ENCODE results near the gene C20orf204.

Gene C20orf204

GRCh38 chr20:64068386-64069208 is 32.6 kb downstream of the C20orf204 start:
- WGBS, 2 experiments (ENCODE audit: insufficient coverage in 2 of 2): 80 to 83% methylated on average over 8 to 12 of the region's 12 CpGs
- Histone ChIP-seq H3K36me3 (ENCODE audit: control insufficient read depth, insufficient read depth, low read length) (peaks cover 7% of the 10 kb centered on the region), H3K4me1 (ENCODE audit: control insufficient read depth, insufficient read depth, low read length, poor library complexity, severe bottlenecking) (peaks cover 11% of the 10 kb centered on the region), H3K4me3 (ENCODE audit: extremely low read depth, insufficient read depth, low read length, poor library complexity, severe bottlenecking) (no peak overlapping the region), H3K27ac (ENCODE audit: low read depth, low read length, severe bottlenecking) (no peak overlapping the region), H3K9me3 (ENCODE audit: control insufficient read depth, low read length) (no peaks in the 10 kb centered on the region)

- H3K36me3 ChIP-seq (ENCODE audit: control insufficient read depth, insufficient read depth, low read length): peaks cover 7% of the 10 kb centered on the region
- no peak overlapping the region for H3K4me3 ChIP-seq (ENCODE audit: extremely low read depth, insufficient read depth, low read length, poor library complexity, severe bottlenecking)
- no peak overlapping the region for H3K27ac ChIP-seq (ENCODE audit: low read depth, low read length, severe bottlenecking)
- H3K4me1 ChIP-seq (ENCODE audit: control insufficient read depth, insufficient read depth, low read length, poor library complexity, severe bottlenecking): peaks cover 7% of the 10 kb centered on the region
- no peaks in the 10 kb centered on the region for H3K9me3 ChIP-seq (ENCODE audit: control insufficient read depth, low read length)
- 93 to 94% methylated on average over 20 of the region's 20 CpGs for WGBS, 2 experiments (ENCODE audit: insufficient coverage in 2 of 2)
Measured at GRCh38 chr20:64069209-64069613, 33.2 kb downstream of the C20orf204 start.

- 50 to 71% methylated on average over 10 to 14 of the region's 14 CpGs for WGBS, 2 experiments (ENCODE audit: insufficient coverage in 2 of 2)
- Histone ChIP-seq H3K4me1 (ENCODE audit: control insufficient read depth, insufficient read depth, low read length, poor library complexity, severe bottlenecking) (peaks cover 3% of the 10 kb centered on the region), H3K4me3 (ENCODE audit: extremely low read depth, insufficient read depth, low read length, poor library complexity, severe bottlenecking) (no peak overlapping the region), H3K9me3 (ENCODE audit: control insufficient read depth, low read length) (no peaks in the 10 kb centered on the region), H3K36me3 (ENCODE audit: control insufficient read depth, insufficient read depth, low read length) (peaks cover 7% of the 10 kb centered on the region), H3K27ac (ENCODE audit: low read depth, low read length, severe bottlenecking) (no peak overlapping the region)
Measured at GRCh38 chr20:64069614-64070243, 33.7 kb downstream of the C20orf204 start.

- Histone ChIP-seq H3K27ac (ENCODE audit: low read depth, low read length, severe bottlenecking) (no peak overlapping the region), H3K4me1 (ENCODE audit: control insufficient read depth, insufficient read depth, low read length, poor library complexity, severe bottlenecking) (no peaks in the 10 kb centered on the region), H3K9me3 (ENCODE audit: control insufficient read depth, low read length) (no peaks in the 10 kb centered on the region), H3K36me3 (ENCODE audit: control insufficient read depth, insufficient read depth, low read length) (peaks cover 7% of the 10 kb centered on the region), H3K4me3 (ENCODE audit: extremely low read depth, insufficient read depth, low read length, poor library complexity, severe bottlenecking) (no peak overlapping the region)
- WGBS, 2 experiments (ENCODE audit: insufficient coverage in 2 of 2): 96 to 97% methylated on average over 28 to 29 of the region's 31 CpGs
Measured at GRCh38 chr20:64070244-64070993, 34.4 kb downstream of the C20orf204 start.

- Histone ChIP-seq H3K4me3 (ENCODE audit: extremely low read depth, insufficient read depth, low read length, poor library complexity, severe bottlenecking) (no peak overlapping the region), H3K36me3 (ENCODE audit: control insufficient read depth, insufficient read depth, low read length) (peaks cover 7% of the 10 kb centered on the region), H3K27ac (ENCODE audit: low read depth, low read length, severe bottlenecking) (no peak overlapping the region), H3K9me3 (ENCODE audit: control insufficient read depth, low read length) (no peaks in the 10 kb centered on the region), H3K4me1 (ENCODE audit: control insufficient read depth, insufficient read depth, low read length, poor library complexity, severe bottlenecking) (no peaks in the 10 kb centered on the region)
- 94 to 95% methylated on average over 26 to 30 of the region's 30 CpGs for WGBS, 2 experiments (ENCODE audit: insufficient coverage in 2 of 2)
Measured at GRCh38 chr20:64071341-64072332, 35.7 kb downstream of the C20orf204 start.

- 93 to 96% methylated on average over 11 to 13 of the region's 14 CpGs for WGBS, 2 experiments (ENCODE audit: insufficient coverage in 2 of 2)
- peaks cover 7% of the 10 kb centered on the region for H3K36me3 ChIP-seq (ENCODE audit: control insufficient read depth, insufficient read depth, low read length)
- H3K4me1 ChIP-seq (ENCODE audit: control insufficient read depth, insufficient read depth, low read length, poor library complexity, severe bottlenecking): no peaks in the 10 kb centered on the region
- H3K4me3 ChIP-seq (ENCODE audit: extremely low read depth, insufficient read depth, low read length, poor library complexity, severe bottlenecking): no peak overlapping the region
- no peak overlapping the region for H3K27ac ChIP-seq (ENCODE audit: low read depth, low read length, severe bottlenecking)
- H3K9me3 ChIP-seq (ENCODE audit: control insufficient read depth, low read length): no peaks in the 10 kb centered on the region
Measured at GRCh38 chr20:64072498-64073063, 36.6 kb downstream of the C20orf204 start.

- Histone ChIP-seq H3K36me3 (ENCODE audit: control insufficient read depth, insufficient read depth, low read length) (peaks cover 7% of the 10 kb centered on the region), H3K4me1 (ENCODE audit: control insufficient read depth, insufficient read depth, low read length, poor library complexity, severe bottlenecking) (peaks cover 4% of the 10 kb centered on the region), H3K27ac (ENCODE audit: low read depth, low read length, severe bottlenecking) (no peak overlapping the region), H3K4me3 (ENCODE audit: extremely low read depth, insufficient read depth, low read length, poor library complexity, severe bottlenecking) (no peak overlapping the region), H3K9me3 (ENCODE audit: control insufficient read depth, low read length) (no peaks in the 10 kb centered on the region)
- whole genome bisulfite sequencing, 2 experiments (ENCODE audit: insufficient coverage in 2 of 2): 95 to 97% methylated on average over 23 to 37 of the region's 37 CpGs
Measured at GRCh38 chr20:64073476-64074183, 37.6 kb downstream of the C20orf204 start.

GRCh38 chr20:64074184-64074789 is 38.3 kb downstream of the C20orf204 start:
- WGBS, 2 experiments (ENCODE audit: insufficient coverage in 2 of 2): 94 to 96% methylated on average over 28 of the region's 28 CpGs
- Histone ChIP-seq H3K36me3 (ENCODE audit: control insufficient read depth, insufficient read depth, low read length) (peaks cover 7% of the 10 kb centered on the region), H3K4me3 (ENCODE audit: extremely low read depth, insufficient read depth, low read length, poor library complexity, severe bottlenecking) (no peak overlapping the region), H3K27ac (ENCODE audit: low read depth, low read length, severe bottlenecking) (no peak overlapping the region), H3K9me3 (ENCODE audit: control insufficient read depth, low read length) (no peaks in the 10 kb centered on the region), H3K4me1 (ENCODE audit: control insufficient read depth, insufficient read depth, low read length, poor library complexity, severe bottlenecking) (peaks cover 8% of the 10 kb centered on the region)

- H3K4me1 ChIP-seq (ENCODE audit: control insufficient read depth, insufficient read depth, low read length, poor library complexity, severe bottlenecking): peaks cover 8% of the 10 kb centered on the region
- no peaks in the 10 kb centered on the region for H3K9me3 ChIP-seq (ENCODE audit: control insufficient read depth, low read length)
- no peak overlapping the region for H3K4me3 ChIP-seq (ENCODE audit: extremely low read depth, insufficient read depth, low read length, poor library complexity, severe bottlenecking)
- WGBS, 2 experiments (ENCODE audit: insufficient coverage in 2 of 2): 93 to 95% methylated on average over 8 of the region's 8 CpGs
- H3K36me3 ChIP-seq (ENCODE audit: control insufficient read depth, insufficient read depth, low read length): peaks cover 7% of the 10 kb centered on the region
- H3K27ac ChIP-seq (ENCODE audit: low read depth, low read length, severe bottlenecking): no peak overlapping the region
Measured at GRCh38 chr20:64074963-64075362, 39.0 kb downstream of the C20orf204 start.

Data from mesodermal cell (in vitro differentiated cells).